GM12878 (cell line): ENCODE measurements around the gene WRAP73. TPM values are rescaled to one million over a fixed set of nuclear protein-coding genes. Genes with fewer than 3 reads are reported as not detected.
A peak's percentile ranks its signal among the peaks of the same experiment; 100 is the strongest.

Experiments used
- ATAC-seq: fragments of 200-7000 bp; cut with Tn5 transposase; 3 replicates; pipeline ENCODE4 v1.9.1; 2020; ENCODE audit warnings: mild to moderate bottlenecking, moderate library complexity
- Bru-seq: library from RNA; stranded (reverse); fragments of 400-500 nt; gene quantifications from one replicate; lab custom pipeline; 2021; lab: Mats Ljungman, UMichigan
- BruChase-seq, 2 experiments: library from RNA; stranded (reverse); fragments of 400-500 nt; gene quantifications; one replicate each; lab custom pipeline; 2021; lab: Mats Ljungman, UMichigan
- BruUV-seq: library from RNA; stranded (reverse); fragments of 400-500 nt; replicated peaks from 2 replicates; lab custom pipeline; 2021; lab: Mats Ljungman, UMichigan
- CTCF ChIA-PET: fragments of 300-600 bp; sonication (Branson Sonifier 250); formaldehyde crosslinking; extraction: SDS; loops from one replicate; lab custom pipeline; 2021; ENCODE audit warnings: inconsistent platforms; lab: Yijun Ruan, JAX
- POLR2A ChIA-PET: fragments of 350-600 bp; formaldehyde crosslinking; extraction: SDS; loops from one replicate; lab custom pipeline; 2021; ENCODE audit warnings: inconsistent platforms; lab: Charles Lee
- RAD21 ChIA-PET: fragments of 300-600 bp; sonication (Branson Sonifier 250); formaldehyde crosslinking; loops from one replicate; lab custom pipeline; 2023; ENCODE audit warnings: antibody characterized with exemption; ENCODE audit not compliant: unreplicated experiment; lab: Charles Lee
- SMC1A ChIA-PET: fragments of 300-600 bp; sonication (Branson Sonifier 250); formaldehyde crosslinking; loops from one replicate; lab custom pipeline; 2023; ENCODE audit not compliant: unreplicated experiment, uncharacterized antibody; lab: Charles Lee
- DNase-seq: peaks from one replicate; pipeline ENCODE4 v3.0.0-alpha.2; 2011; ENCODE audit warnings: low read depth, low spot score
- FAIRE-seq: peaks from 3 replicates; lab custom pipeline; 2011; peaks lifted over from hg19 to GRCh38; lab: Jason Lieb, UNC
- H2AFZ ChIP-seq: 2 replicates; pipeline ENCODE4 v1.6.0; 2011; ENCODE audit warnings: low read depth, low read length, control low read depth; ENCODE audit not compliant: control insufficient read depth
- H3K27ac ChIP-seq: 2 replicates; pipeline ENCODE4 v1.5.1; 2011; ENCODE audit warnings: control low read depth; ENCODE audit not compliant: control insufficient read depth, insufficient read depth
- H3K27me3 ChIP-seq, 2 experiments: replicated peaks in 1 of 2; 2 replicates each; pipeline versions ENCODE4 v1.6.0 to v1.6.1; 2011; ENCODE audit warnings: low read length in 1 of 2; ENCODE audit not compliant: control insufficient read depth in 2 of 2, insufficient read depth in 2 of 2
- H3K36me3 ChIP-seq, 2 experiments: 2 replicates each; pipeline ENCODE4 v1.5.1; 2011; ENCODE audit warnings: low read length in 1 of 2; ENCODE audit not compliant: control insufficient read depth in 2 of 2, insufficient read depth in 2 of 2
- H3K4me1 ChIP-seq: 2 replicates; pipeline ENCODE4 v1.6.1; 2011; ENCODE audit warnings: mild to moderate bottlenecking, low read length, moderate library complexity, mixed read lengths; ENCODE audit not compliant: control insufficient read depth, insufficient read depth
- H3K4me2 ChIP-seq: 2 replicates; pipeline ENCODE4 v1.6.0; 2011; ENCODE audit warnings: control low read depth; ENCODE audit not compliant: control insufficient read depth, insufficient read depth
- H3K4me3 ChIP-seq: fragments of 200-600 bp; sonication (generic); 2 replicates; pipeline ENCODE4 v1.5.1; 2016
- H3K79me2 ChIP-seq: 2 replicates; pipeline ENCODE4 v1.6.0; 2011; ENCODE audit warnings: low read length; ENCODE audit not compliant: control insufficient read depth, insufficient read depth
- H3K9ac ChIP-seq: 2 replicates; pipeline ENCODE4 v1.8.0; 2011; ENCODE audit warnings: low read length, control low read depth, mixed read lengths; ENCODE audit not compliant: control insufficient read depth, insufficient read depth
- H3K9me3 ChIP-seq: replicated peaks from 3 replicates; pipeline ENCODE4 v1.5.1; 2011; ENCODE audit warnings: mild to moderate bottlenecking, low read length; ENCODE audit not compliant: control insufficient read depth, insufficient read depth
- H4K20me1 ChIP-seq: 2 replicates; pipeline ENCODE4 v1.6.0; 2011; ENCODE audit not compliant: control insufficient read depth, insufficient read depth
- BACH1 ChIP-seq: fragments of 450-650 bp; IDR thresholded peaks from 2 replicates; pipeline ENCODE4 v1.6.1; 2017; ENCODE audit warnings: mild to moderate bottlenecking, borderline replicate concordance
- BMI1 ChIP-seq: fragments of 450-650 bp; IDR thresholded peaks from 2 replicates; pipeline ENCODE4 v1.6.1; 2016; ENCODE audit warnings: mild to moderate bottlenecking, moderate library complexity, borderline replicate concordance
- BRCA1 ChIP-seq: IDR thresholded peaks from 2 replicates; pipeline ENCODE4 v1.6.1; 2011; ENCODE audit warnings: low read depth, low read length, improper control_type of control experiment
- CBX5 ChIP-seq: sonication (generic); IDR thresholded peaks from 2 replicates; pipeline ENCODE4 v1.6.1; 2016; ENCODE audit warnings: low read depth, moderate library complexity, mild to moderate bottlenecking, inconsistent platforms
- CREB1 ChIP-seq: IDR thresholded peaks from 2 replicates; pipeline ENCODE4 v1.6.1; 2012; ENCODE audit warnings: low read depth, mild to moderate bottlenecking, inconsistent platforms
- ESRRA ChIP-seq: IDR thresholded peaks from 2 replicates; pipeline ENCODE4 v1.6.1; 2012; ENCODE audit warnings: mild to moderate bottlenecking, low read length, improper control_type of control experiment
- FOS ChIP-seq: IDR thresholded peaks from 3 replicates; pipeline ENCODE4 v1.6.1; 2011; ENCODE audit warnings: borderline replicate concordance; ENCODE audit not compliant: insufficient read length; ENCODE audit errors: extremely low read depth
- HDGF ChIP-seq: fragments of 450-650 bp; IDR thresholded peaks from 2 replicates; pipeline ENCODE4 v1.6.1; 2016; ENCODE audit warnings: antibody characterized with exemption
- LARP7 ChIP-seq: fragments of 450-650 bp; IDR thresholded peaks from 2 replicates; pipeline ENCODE4 v1.6.1; 2017; ENCODE audit warnings: mild to moderate bottlenecking
- NFYA ChIP-seq: IDR thresholded peaks from 2 replicates; pipeline ENCODE4 v1.6.1; 2011; ENCODE audit warnings: low read depth, mild to moderate bottlenecking, low read length, improper control_type of control experiment, borderline replicate concordance
- POLR2AphosphoS2 ChIP-seq: IDR thresholded peaks from 2 replicates; pipeline ENCODE4 v1.6.1; 2011; ENCODE audit warnings: low read depth, mild to moderate bottlenecking, low read length, improper control_type of control experiment, moderate library complexity
- SKIL ChIP-seq: fragments of 450-650 bp; IDR thresholded peaks from 2 replicates; pipeline ENCODE4 v1.6.1; 2017; ENCODE audit warnings: mild to moderate bottlenecking, low read depth, inconsistent platforms; ENCODE audit not compliant: poor library complexity, severe bottlenecking
- WRNIP1 ChIP-seq: IDR thresholded peaks from 2 replicates; pipeline ENCODE4 v1.6.1; 2011; ENCODE audit warnings: low read depth, low read length, improper control_type of control experiment, borderline replicate concordance
- ZNF274 ChIP-seq: IDR thresholded peaks from one replicate; pipeline ENCODE4 v1.8.0; 2011; ENCODE audit not compliant: insufficient read length, insufficient read depth
- WGBS: methylation state at CpG from one replicate; pipeline ENCODE4 v1.1.6; 2016; ENCODE audit warnings: low lambda C conversion rate; ENCODE audit not compliant: insufficient replicate concordance, insufficient coverage; ENCODE audit errors: missing lambda C conversion rate; 5-methylcytosine and 5-hydroxymethylcytosine counted together
- in situ Hi-C: fragments of 300-500 bp; cut with MboI; formaldehyde crosslinking; loops from 9 replicates; pipeline ENCODE4 v1.14.3; 2018; ENCODE audit warnings: mixed read lengths
- intact Hi-C: fragments of 100-400 bp; cut with micrococcal nuclease; formaldehyde crosslinking; loops from one replicate; pipeline ENCODE4 v1.14.2; 2022; ENCODE audit not compliant: unreplicated experiment
- long read RNA-seq, 2 experiments: library from polyadenylated mRNA; unstranded; transcript quantifications; one replicate each; pipeline ENCODE4 v2.0.0, GENCODE V29; 2019 to 2020
- polyA minus RNA-seq, 3 experiments: library from RNA; depleted of rRNA, polyadenylated mRNA; stranded (reverse); fragments of >200 nt; gene quantifications; 2 replicates each; pipeline ENCODE4 v1.2.3, GENCODE V29; 2011
- polyA plus RNA-seq, 11 experiments: library from polyadenylated mRNA; depleted of rRNA in 4 of 11; unstranded in 6 of 11; stranded (reverse) in 5 of 11; fragments of >200 nt; fragmentation: Nextera tagmentation in 4 of 11; fragmentation: Illumina TruSeq in 1 of 11; extraction: Ambion mirVana in 4 of 11; extraction: Trizol in 1 of 11; gene quantifications; 1 replicate in 1 of 11; 2 replicates in 10 of 11; pipeline versions ENCODE4 v1.2.1 to v1.2.3, GENCODE V29; 2011 to 2016; ENCODE audit warnings: inconsistent platforms in 2 of 11, missing spikeins in 2 of 11, low read depth in 1 of 11
- total RNA-seq, 4 experiments: library from RNA; depleted of rRNA in 3 of 4; stranded (reverse); fragments of >200 nt in 3 of 4; fragmentation: Illumina TruSeq in 1 of 4; extraction: Trizol in 1 of 4; gene quantifications; 2 replicates each; pipeline versions ENCODE4 v1.2.1 to v1.2.3, GENCODE V29; 2013 to 2021

The WRAP73 gene, protein sequence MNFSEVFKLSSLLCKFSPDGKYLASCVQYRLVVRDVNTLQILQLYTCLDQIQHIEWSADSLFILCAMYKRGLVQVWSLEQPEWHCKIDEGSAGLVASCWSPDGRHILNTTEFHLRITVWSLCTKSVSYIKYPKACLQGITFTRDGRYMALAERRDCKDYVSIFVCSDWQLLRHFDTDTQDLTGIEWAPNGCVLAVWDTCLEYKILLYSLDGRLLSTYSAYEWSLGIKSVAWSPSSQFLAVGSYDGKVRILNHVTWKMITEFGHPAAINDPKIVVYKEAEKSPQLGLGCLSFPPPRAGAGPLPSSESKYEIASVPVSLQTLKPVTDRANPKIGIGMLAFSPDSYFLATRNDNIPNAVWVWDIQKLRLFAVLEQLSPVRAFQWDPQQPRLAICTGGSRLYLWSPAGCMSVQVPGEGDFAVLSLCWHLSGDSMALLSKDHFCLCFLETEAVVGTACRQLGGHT
- 44.4 and 44.8 TPM in 2 replicates for total RNA-seq (2013; cell fraction: nucleolus; rRNA removed)
- total RNA-seq (2014; rRNA removed) (41.9 and 49.1 TPM in 2 replicates), total RNA-seq (2014; rRNA removed; fragmentation: Illumina TruSeq; extraction: Trizol) (22.8 and 23.8 TPM in 2 replicates), total RNA-seq (2021) (37.8 and 44.4 TPM in 2 replicates), polyA plus RNA-seq (2011; rRNA removed) (28.7 and 49.1 TPM in 2 replicates), polyA plus RNA-seq (2014; fragmentation: Illumina TruSeq; extraction: Trizol) (13.8 and 46.8 TPM in 2 replicates), polyA plus RNA-seq (2014; fragmentation: Nextera tagmentation; extraction: Ambion mirVana) (1 to 10 TPM; 3.2 to 7.6 TPM), polyA plus RNA-seq (2014; rRNA removed) (65.8 and 72.6 TPM in 2 replicates), polyA plus RNA-seq (2016; fragmentation: Nextera tagmentation; extraction: Ambion mirVana) (10 to 100 TPM; 52.5 to 58.5 TPM), polyA minus RNA-seq (2011; rRNA and poly(A)+ RNA removed) (22.7 and 36.0 TPM in 2 replicates), Bru-seq, nascent RNA (percentile 66 among the genes with signal in this experiment), BruChase-seq, experiment 1, labeled RNA remaining after a 6-hour chase (percentile 75 among the genes with signal in this experiment), BruChase-seq, experiment 2, labeled RNA remaining after a 2-hour chase (percentile 71 among the genes with signal in this experiment)
- 10.6 TPM for polyA plus RNA-seq (2011; ENCODE audit: low read depth)
- polyA plus RNA-seq (2011; cell fraction: cytosol; rRNA removed): 63.6 and 87.5 TPM in 2 replicates
- 186 and 229 TPM in 2 replicates for polyA plus RNA-seq (2011; cell fraction: nucleus; rRNA removed)
- polyA plus RNA-seq (2012): 21.0 and 25.2 TPM in 2 replicates
- polyA minus RNA-seq (2011; cell fraction: cytosol; rRNA and poly(A)+ RNA removed): 15.2 and 22.9 TPM in 2 replicates
- 34.2 and 49.2 TPM in 2 replicates for polyA minus RNA-seq (2011; cell fraction: nucleus; rRNA and poly(A)+ RNA removed)
- long read RNA-seq, experiment 1, transcript WRAP73-201 (12 exons, 1,665 nt): major isoform, 28 of 49 reads
- long read RNA-seq, experiment 1, partial matches to known transcripts: 3 of 49 reads
- long read RNA-seq, experiment 1, other reads (novel, unspliced or antisense): 11 of 49 reads
- long read RNA-seq, experiment 2, transcript WRAP73-202 (11 exons, 1,998 nt): minor isoform, 8 of 87 reads
- long read RNA-seq, experiment 2, transcript WRAP73-201 (12 exons, 1,665 nt): major isoform, 54 of 87 reads
- long read RNA-seq, experiment 2, partial matches to known transcripts: 10 of 87 reads
- long read RNA-seq, experiment 2, other reads (novel, unspliced or antisense): 11 of 87 reads

GRCh38 chr1:3649342-3650247 is at the start of gene WRAP73:
WRAP73 (minus strand) TSS chr1:3650103; CDS start chr1:3649999, 104 bp downstream.
- ChIA-PET POLR2A (interaction anchor here (1.1 to 11.3 kb wide), 5 partner anchors 17 to 28 kb away, joined by 3 to 184 read pairs (median 8); no protein-coding TSS in a partner anchor), RAD21 (interaction anchor here (0.8 to 2.0 kb wide), 6 partner anchors 17 to 105 kb away, joined by 3 to 7 read pairs (median 4); no protein-coding TSS in a partner anchor), CTCF (interaction anchor here (0.9 to 7.7 kb wide), 9 partner anchors 21 to 197 kb away, joined by 3 to 63 read pairs (median 5); no protein-coding TSS in a partner anchor), SMC1A (interaction anchor here (0.6 to 7.7 kb wide), 10 partner anchors 9 to 75 kb away, joined by 3 to 53 read pairs (median 3); no protein-coding TSS in a partner anchor)
- no peaks in the 10 kb centered on the region for H3K9me3 ChIP-seq
- H3K4me1 ChIP-seq: peaks cover 15% of the 10 kb centered on the region
- DNase-seq (peak; percentile 76), ATAC-seq (peak; percentile 74), FAIRE-seq (peak; percentile 95)
- H3K4me2 ChIP-seq: peak within 1 kb of the TSS; percentile 92
- H4K20me1 ChIP-seq: no peaks in the 10 kb centered on the region
- 2% methylated on average over 60 of the region's 60 CpGs for WGBS
- H3K27me3 ChIP-seq: no peaks in the 10 kb centered on the region
- peak within 1 kb of the TSS; percentile 68; the same call in 1 of the 2 replicates for H3K27ac ChIP-seq
- in situ Hi-C loops: no loop called here
- intact Hi-C loops: loop anchor here (2.0 kb wide), 1 partner anchor 25 kb away; the partner anchor contains the start of gene TPRG1L
- H3K4me3 ChIP-seq: peak within 1 kb of the TSS; percentile 84
- peaks cover 1 to 15% of the 10 kb centered on the region in 2 experiments; a peak in 2 of 4 replicates for H3K36me3 ChIP-seq
- peak within 1 kb of the TSS; percentile 85 for H3K9ac ChIP-seq
- no TSS peak for BruUV-seq
- H3K79me2 ChIP-seq: peaks cover 50% of the 10 kb centered on the region
- H2AFZ ChIP-seq: peak within 1 kb of the TSS; percentile 76
- TF ChIP-seq CREB1 (peak; percentile 82), SKIL (no peak), NFYA (no peak; the same call in 1 of the 2 replicates), BMI1 (no peak), LARP7 (peak; percentile 70), FOS (no peak), HDGF (no peak), ZNF274 (no peak), BACH1 (peak; percentile 21; the same call in 1 of the 2 replicates), BRCA1 (peak; percentile 13; the same call in 1 of the 2 replicates), WRNIP1 (no peak), POLR2AphosphoS2 (no peak), CBX5 (no peak), ESRRA (no peak)
